Ascending aorta (tissue), 2 donors: ENCODE data around the gene RYK. TPM values are rescaled to one million over a fixed set of nuclear protein-coding genes. Genes with fewer than 3 reads are reported as not detected.
"Not testable (repeated sequence)": the region's sequence is repeated elsewhere in the genome, so short reads cannot be mapped to it uniquely, and the experiment has no call there.

Experiments
- DNase-seq, 2 donors: peaks; one replicate each; pipeline ENCODE4 v3.0.0-alpha.2; 2019; ENCODE audit warnings: low spot score in 2 of 2
- H3K27ac ChIP-seq, 2 donors: fragments of 200-600 bp; sonication (generic); one replicate each; pipeline ENCODE4 v1.5.1; 2016 to 2017; ENCODE audit warnings: mild to moderate bottlenecking in 1 of 2
- H3K27me3 ChIP-seq: fragments of 200-600 bp; sonication (generic); one replicate; pipeline ENCODE4 v1.5.1; 2017
- H3K36me3 ChIP-seq, 2 donors: fragments of 200-600 bp; sonication (generic); one replicate each; pipeline ENCODE4 v1.5.1; 2016
- H3K4me1 ChIP-seq, 2 donors: fragments of 200-600 bp; sonication (generic); one replicate each; pipeline ENCODE4 v1.5.1; 2016 to 2017; ENCODE audit warnings: mild to moderate bottlenecking in 1 of 2
- H3K4me3 ChIP-seq, 2 donors: fragments of 200-600 bp; sonication (generic); one replicate each; pipeline ENCODE4 v1.5.1; 2016 to 2017; ENCODE audit warnings: mild to moderate bottlenecking in 1 of 2
- H3K9me3 ChIP-seq, 2 donors: fragments of 200-600 bp; sonication (generic); one replicate each; pipeline ENCODE4 v1.5.1; 2016
- intact Hi-C: fragments of 100-400 bp; cut with DNase I; formaldehyde crosslinking; loops from one replicate; pipeline ENCODE4 v1.15.1; 2023
- total RNA-seq: library from RNA; depleted of rRNA; stranded (reverse); fragments of >200 nt; gene quantifications from one replicate; pipeline ENCODE4 v1.1.0, GENCODE V29; 2016
- TF ChIP-seq, protein P1 (sequence below), 3 experiments: fragments of 200-600 bp in 2 of 3; fragments of 450-650 bp in 1 of 3; sonication (generic) in 2 of 3; IDR thresholded peaks; one replicate each; pipeline ENCODE4 v1.5.1; 2016 to 2019; ENCODE audit warnings: antibody characterized with exemption in 3 of 3, mild to moderate bottlenecking in 1 of 3, moderate library complexity in 1 of 3

RYK gene
- total RNA-seq, 1 donor from 2014 or later = 13.5 TPM

DNA sequence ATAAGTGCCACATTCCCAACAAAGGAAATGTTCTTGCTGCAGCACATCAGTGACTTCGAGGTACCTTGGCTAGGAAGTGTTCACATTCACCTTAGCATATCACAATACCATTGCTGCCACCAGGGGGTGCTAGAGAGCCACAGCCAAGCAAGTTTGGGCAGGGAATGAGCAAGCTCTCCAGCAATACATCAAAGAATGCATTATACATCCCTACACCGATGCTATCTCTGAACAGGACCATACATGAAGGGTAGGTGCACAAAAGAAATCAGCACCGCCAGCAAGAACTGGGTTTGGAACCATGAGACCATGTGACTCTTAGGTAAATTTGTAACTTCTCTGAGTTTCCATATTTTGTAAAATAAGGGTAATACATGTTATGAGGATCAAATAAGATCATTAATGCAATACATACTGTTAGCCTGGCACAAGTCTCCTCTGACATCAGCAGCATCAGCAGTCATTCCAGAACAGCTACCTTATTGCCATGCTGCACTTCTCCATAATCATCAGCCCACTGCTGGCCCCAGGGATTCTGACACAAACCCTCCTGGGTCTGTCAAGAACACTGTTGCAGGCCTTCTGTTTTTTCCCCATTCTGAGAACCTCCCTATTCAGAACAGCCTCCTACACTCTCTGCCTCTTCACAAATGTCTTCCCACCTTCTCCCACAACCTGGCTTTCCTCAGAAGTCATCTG lies 37.5 kb downstream of the RYK start:
- Histone ChIP-seq H3K4me3 (no peak overlapping the region), H3K4me1 (no peaks in the 10 kb centered on the region), H3K27me3 (no peaks in the 10 kb centered on the region), H3K36me3 (peaks cover 0 to 18% of the 10 kb centered on the region in 2 donors), H3K27ac (no peak overlapping the region), H3K9me3 (no peaks in the 10 kb centered on the region)
- intact Hi-C loops = loop anchor here (1.0 to 5.0 kb wide), 4 partner anchors 39 to 279 kb away; partner anchors contain the start of gene RYK
- peak in 1 of 2 donors; percentile 87 for DNase-seq
- TF ChIP-seq, protein P1, sequence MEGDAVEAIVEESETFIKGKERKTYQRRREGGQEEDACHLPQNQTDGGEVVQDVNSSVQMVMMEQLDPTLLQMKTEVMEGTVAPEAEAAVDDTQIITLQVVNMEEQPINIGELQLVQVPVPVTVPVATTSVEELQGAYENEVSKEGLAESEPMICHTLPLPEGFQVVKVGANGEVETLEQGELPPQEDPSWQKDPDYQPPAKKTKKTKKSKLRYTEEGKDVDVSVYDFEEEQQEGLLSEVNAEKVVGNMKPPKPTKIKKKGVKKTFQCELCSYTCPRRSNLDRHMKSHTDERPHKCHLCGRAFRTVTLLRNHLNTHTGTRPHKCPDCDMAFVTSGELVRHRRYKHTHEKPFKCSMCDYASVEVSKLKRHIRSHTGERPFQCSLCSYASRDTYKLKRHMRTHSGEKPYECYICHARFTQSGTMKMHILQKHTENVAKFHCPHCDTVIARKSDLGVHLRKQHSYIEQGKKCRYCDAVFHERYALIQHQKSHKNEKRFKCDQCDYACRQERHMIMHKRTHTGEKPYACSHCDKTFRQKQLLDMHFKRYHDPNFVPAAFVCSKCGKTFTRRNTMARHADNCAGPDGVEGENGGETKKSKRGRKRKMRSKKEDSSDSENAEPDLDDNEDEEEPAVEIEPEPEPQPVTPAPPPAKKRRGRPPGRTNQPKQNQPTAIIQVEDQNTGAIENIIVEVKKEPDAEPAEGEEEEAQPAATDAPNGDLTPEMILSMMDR (IDR thresholded peaks at IDR 0.05) = peak; percentile 82 to 96 (median 95)

GRCh38 chr3:134211797-134212196 lies 38.9 kb downstream of the RYK start:
- TF ChIP-seq, protein P1 (IDR thresholded peaks at IDR 0.05) = peak in 1 of 3 experiments; percentile 43
- H3K4me3 ChIP-seq = no peak overlapping the region
- no peak for DNase-seq
- peaks cover 0 to 23% of the 10 kb centered on the region in 2 donors for H3K36me3 ChIP-seq
- no peaks in the 10 kb centered on the region for H3K27me3 ChIP-seq
- intact Hi-C loops = loop anchor here (5.0 kb wide), 3 partner anchors 41 to 281 kb away; partner anchors contain the start of gene RYK
- H3K27ac ChIP-seq = no peak overlapping the region
- no peaks in the 10 kb centered on the region for H3K9me3 ChIP-seq
- no peaks in the 10 kb centered on the region for H3K4me1 ChIP-seq

GRCh38 chr3:134205451-134205850 lies 45.2 kb downstream of the RYK start:
- DNase-seq = no peak
- H3K27me3 ChIP-seq = no peaks in the 10 kb centered on the region
- peaks cover 5 to 42% of the 10 kb centered on the region in 2 donors for H3K36me3 ChIP-seq
- TF ChIP-seq, protein P1 (IDR thresholded peaks at IDR 0.05) = no peak
- H3K9me3 ChIP-seq = no peaks in the 10 kb centered on the region
- intact Hi-C loops = no loop called here
- H3K27ac ChIP-seq = no peak overlapping the region
- no peak overlapping the region for H3K4me3 ChIP-seq
- no peaks in the 10 kb centered on the region for H3K4me1 ChIP-seq

GRCh38 chr3:134201201-134202130 lies 49.2 kb downstream of the RYK start:
- no peak overlapping the region for H3K27ac ChIP-seq
- H3K9me3 ChIP-seq = no peaks in the 10 kb centered on the region
- peaks cover 12 to 43% of the 10 kb centered on the region in 2 donors for H3K36me3 ChIP-seq
- no peaks in the 10 kb centered on the region for H3K27me3 ChIP-seq
- no peaks in the 10 kb centered on the region for H3K4me1 ChIP-seq
- no peak for DNase-seq
- no peak overlapping the region for H3K4me3 ChIP-seq
- intact Hi-C loops = no loop called here
- TF ChIP-seq, protein P1 (IDR thresholded peaks at IDR 0.05) = no peak

GRCh38 chr3:134199880-134200279 lies 50.8 kb downstream of the RYK start:
- H3K9me3 ChIP-seq, H3K27me3 ChIP-seq, H3K27ac ChIP-seq, H3K4me1 ChIP-seq, DNase-seq, intact Hi-C loops, H3K4me3 ChIP-seq: not testable (repeated sequence)
- H3K36me3 ChIP-seq = peaks cover 12 to 50% of the 10 kb centered on the region in 2 donors

DNA sequence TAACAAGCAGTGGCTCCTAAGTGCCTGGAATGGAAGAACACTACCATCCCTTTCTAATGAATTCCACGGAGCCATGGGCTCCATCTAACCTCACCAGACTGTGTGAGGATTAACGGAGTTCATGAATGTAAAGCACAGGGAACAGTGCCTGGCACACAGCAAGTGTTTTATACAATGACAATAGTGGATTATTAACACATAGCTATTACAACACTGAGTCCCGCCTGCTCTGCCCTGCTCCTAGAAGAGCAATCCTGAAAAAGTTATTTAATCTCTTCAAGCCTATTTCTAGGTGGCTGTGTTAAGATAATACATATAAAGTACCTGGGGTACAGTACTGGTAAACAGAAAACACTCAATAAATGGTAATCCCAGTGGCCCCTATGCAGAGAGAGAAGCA lies 51.4 kb downstream of the RYK start:
- H3K4me3 ChIP-seq = no peak overlapping the region
- intact Hi-C loops = no loop called here
- TF ChIP-seq, protein P1 (IDR thresholded peaks at IDR 0.05) = no peak
- no peak for DNase-seq
- H3K27me3 ChIP-seq = no peaks in the 10 kb centered on the region
- H3K36me3 ChIP-seq = peaks cover 12 to 50% of the 10 kb centered on the region in 2 donors
- H3K4me1 ChIP-seq = no peaks in the 10 kb centered on the region
- H3K27ac ChIP-seq = no peak overlapping the region
- H3K9me3 ChIP-seq = no peaks in the 10 kb centered on the region
